HG02943 (cell line): ENCODE results near the gene EHD3.
"Not testable (repeated sequence)": the region's sequence is repeated elsewhere in the genome, so short reads cannot be mapped to it uniquely, and the experiment has no call there.

Experiments used
- ATAC-seq: cut with Tn5 transposase; IDR thresholded peaks from one replicate; pipeline ENCODE4 v1.9.1; 2021; ENCODE audit warnings: mild to moderate bottlenecking, low read depth, moderate library complexity; ENCODE audit not compliant: unreplicated experiment

The EHD3 gene

DNA sequence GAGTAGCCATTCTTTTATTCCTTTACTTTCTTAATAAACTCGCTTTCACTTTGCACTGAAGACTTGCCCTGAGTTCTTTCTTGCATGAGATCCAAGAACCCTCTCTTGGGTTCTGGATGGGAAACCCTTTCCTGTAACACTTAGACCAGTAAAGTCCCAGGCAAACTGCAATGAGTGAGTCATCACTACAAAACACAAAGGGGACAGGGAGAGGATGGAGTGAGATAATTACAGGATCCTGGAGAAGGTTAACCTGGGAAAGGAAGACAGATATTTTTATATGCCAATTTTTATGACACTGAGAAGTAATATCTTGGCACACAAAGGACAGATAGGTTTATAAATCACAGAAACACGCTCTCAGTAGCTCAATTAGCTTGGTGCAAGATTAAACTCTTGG lies 48.7 kb downstream of the EHD3 start:
- ATAC-seq, result no peak

DNA sequence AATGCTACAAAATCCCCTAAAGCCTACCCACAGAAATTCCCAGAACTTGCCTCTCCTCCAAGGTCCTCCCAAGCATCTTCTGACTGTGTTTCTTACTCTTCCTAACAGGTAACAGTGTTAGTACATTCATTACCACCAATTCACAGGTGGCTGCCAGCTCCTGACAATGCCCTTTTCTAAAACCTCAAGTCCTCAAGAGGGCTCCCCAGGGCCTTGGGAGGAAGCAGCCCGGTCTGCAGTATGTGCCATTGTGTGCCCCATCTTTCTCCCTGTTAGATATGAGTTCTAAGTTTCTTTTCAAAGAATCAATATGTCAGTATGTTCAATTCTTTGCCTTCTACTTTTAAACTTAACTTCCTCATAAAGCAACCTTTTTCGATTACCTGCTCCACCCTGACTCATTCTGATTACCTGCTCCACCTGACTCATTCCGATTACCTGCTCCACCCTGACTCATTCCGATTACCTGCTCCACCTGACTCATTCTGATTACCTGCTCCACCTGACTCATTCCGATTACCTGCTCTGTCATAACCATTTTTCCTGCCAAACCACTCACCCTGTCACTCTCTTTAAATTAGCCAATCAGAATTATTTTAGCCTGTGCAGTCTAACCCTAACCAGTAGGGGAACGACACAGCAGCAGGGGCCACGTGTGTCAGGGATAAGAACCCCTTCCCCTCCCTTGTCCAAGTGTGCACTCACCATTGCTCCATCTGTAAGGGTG lies 49.4 kb downstream of the EHD3 start:
- not testable (repeated sequence) for ATAC-seq

DNA sequence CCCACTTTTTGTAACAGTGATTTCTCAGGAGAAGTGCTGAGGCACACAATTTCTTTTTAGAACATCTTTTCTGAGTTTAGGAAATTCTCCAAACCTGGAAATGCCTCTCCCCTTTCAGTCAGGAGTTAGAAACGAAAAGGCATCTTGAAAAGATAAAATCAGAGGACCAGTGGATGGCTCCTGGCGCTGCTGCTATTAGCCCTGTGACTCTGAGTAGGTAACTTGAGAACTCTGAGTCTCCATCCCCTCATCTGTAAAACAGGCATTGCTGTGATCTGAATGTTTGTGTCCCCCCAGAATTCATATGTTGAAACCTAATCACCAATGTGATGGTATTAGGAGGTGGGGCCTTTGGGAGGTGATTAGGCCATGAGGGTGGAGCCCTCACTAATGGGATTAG lies 50.2 kb downstream of the EHD3 start:
- ATAC-seq, result no peak

DNA sequence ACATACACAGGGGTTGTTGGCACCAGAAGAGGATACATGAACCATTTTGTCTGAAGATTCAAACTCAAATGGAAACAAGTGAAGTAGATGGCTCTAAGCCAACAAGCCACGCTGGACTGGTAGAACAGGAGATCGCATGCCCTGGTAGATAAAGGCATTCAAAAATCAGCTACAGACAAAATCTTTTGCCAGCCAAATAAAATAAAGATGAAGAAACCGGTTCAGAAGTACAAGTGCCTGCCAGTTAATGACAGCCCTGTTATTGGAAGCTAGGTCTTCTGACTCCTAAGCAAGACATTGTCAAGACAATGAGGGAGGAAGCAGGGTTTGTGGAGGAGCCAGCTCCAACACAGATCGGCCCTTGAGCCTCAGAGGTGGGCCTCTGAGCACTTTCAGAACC lies 52.3 kb downstream of the EHD3 start:
- ATAC-seq, result no peak

DNA sequence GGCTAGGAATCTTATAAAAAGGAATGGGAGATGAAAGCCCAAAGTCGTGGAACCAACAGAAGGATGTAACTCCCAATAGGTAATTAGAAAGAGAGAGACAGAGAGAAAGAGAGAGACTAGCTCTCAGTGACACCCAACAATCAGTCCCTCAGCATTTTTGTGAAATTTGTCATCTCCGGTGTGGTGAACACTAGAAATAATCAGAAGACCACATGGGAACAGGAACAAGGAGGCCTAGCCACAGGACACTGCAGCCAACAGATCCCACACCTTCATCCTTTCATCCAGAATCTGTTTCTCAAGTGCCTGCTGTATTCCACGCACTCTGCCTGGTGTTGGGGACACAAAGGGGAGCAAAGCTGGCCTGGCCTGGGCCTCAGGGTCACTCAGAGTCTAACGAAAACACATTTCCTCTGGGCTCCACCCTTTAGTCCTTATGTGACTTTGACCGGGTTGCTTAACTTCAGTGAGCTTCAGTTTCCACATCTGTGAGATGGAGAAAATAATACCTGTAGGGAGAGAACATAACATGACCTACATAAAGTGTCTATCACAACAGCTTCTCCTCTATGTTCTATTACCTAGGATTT lies 53.1 kb downstream of the EHD3 start:
- no peak for ATAC-seq

DNA sequence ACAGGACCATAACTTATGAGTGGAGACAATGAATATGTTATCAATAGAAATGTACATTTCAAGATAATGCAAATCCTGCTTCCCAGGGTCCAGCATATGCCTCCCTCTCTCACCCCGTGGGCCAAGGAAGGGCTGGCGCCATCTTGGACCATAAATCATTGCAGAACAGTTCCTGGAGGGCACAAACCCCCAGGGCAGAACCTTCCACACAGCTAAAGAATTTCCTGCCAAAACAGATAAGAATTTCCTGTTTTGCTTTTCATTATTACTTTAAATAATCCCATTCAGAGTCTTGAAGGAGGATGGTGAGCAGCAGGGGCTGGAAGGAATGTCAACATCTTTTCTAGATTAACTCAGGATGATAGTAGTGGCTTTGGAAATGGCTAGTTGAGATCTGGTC lies 53.7 kb downstream of the EHD3 start:
- no peak for ATAC-seq

DNA sequence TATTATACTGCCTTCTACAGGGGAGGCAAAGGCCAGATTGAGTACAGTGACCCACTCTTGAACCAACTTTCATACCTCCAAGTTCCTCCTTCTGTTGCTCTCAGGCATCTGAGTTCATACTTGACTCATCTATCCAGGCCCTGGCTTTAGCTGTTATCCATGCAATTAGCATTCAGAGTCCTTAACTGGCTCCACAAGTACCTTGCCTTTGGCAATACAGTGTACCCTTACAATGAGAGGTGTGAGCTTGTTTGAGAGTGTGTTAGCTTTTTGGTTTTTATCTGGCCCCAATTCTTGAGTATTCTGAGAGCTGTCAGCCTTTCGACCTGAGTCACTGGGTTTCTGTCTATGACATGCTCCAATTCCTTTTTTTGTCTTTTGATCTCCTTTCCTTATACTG lies 60.2 kb downstream of the EHD3 start:
- no peak for ATAC-seq

DNA sequence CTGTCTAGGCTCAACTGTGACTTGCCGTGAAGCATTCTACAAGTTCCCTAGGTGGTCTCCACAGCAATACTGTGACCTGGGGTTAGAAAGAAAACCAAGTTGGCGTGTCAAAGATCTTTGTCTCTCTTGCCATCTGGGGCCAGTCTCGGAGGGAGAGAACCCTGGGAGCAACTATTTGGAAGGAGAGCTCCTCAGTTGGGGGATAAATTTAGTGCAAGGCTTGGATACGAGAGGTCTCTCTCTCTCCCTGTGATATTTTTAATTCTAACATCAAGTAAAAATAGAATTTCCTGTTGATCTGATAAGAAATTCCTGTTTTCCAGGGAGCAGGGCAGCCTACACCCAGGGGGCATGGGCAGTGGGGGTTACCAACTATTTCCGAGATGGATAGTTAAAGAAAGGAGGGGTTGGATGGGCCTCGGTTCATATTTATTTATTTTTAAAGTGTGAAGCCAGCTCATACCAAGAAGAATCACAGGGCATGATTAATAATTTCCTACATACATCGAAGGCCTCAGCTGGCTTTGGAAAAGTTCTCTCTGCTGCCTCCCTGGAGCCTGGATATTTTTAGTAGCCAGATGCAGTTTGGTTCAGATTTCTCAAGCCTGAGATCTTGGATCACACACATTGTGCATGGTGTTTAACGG lies 62.8 kb downstream of the EHD3 start:
- no peak for ATAC-seq

DNA sequence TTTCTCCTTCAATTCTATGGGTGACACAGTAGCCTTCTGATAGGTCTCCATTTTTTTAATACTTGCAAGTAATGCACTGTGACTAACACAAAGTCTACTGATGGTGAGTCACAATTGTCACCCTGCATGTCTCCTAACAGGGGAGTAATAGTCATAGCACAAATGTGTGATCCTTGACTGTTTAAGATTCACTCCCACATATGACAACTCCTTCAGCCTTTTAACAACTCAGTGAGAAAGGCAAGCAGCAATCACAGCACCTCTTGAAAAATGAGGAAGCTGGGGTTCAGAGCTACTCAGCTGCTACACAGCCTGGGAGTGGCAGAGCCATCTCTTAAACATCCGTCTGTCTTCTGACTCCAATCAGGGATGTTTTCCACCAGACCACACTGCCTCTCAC lies 63.8 kb downstream of the EHD3 start:
- ATAC-seq, result no peak

DNA sequence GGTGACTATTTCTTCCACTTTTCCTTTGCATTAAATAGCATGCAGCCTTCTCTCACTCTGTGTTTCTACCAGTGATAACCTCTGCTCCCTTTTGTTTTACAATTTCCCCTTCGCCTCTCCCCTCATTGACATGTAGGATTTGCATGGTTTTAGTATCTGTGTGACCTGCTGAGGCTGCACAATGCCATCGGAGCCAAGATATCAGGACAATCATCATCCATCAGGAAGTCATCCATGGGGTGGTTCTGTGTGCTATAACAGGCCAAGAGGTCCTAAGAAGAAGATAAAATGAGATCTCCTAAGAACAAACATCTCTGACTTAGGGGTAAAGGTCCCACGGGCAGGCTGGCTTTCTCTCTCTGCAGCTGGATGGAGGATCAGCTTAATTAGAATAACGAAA lies 65.6 kb downstream of the EHD3 start:
- ATAC-seq, result no peak

DNA sequence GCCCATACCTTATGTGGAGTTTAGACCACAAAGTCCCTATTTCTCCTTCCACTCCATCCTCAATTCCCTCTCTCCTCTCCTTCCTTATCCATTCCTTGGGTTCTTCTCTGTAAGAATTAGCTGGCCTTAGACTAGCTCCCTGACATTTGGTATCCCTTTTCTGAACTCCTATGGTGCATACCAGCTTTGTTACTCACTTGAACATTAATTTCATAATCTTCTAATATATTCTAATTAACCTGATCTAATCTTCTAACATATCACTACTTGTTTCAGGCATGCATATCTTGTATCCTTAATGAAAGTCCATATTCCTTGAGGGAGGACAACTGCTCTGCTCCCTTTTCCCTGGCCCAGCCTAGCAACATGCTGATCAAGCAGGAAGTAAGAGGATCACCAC lies 66.4 kb downstream of the EHD3 start:
- ATAC-seq, result no peak

DNA sequence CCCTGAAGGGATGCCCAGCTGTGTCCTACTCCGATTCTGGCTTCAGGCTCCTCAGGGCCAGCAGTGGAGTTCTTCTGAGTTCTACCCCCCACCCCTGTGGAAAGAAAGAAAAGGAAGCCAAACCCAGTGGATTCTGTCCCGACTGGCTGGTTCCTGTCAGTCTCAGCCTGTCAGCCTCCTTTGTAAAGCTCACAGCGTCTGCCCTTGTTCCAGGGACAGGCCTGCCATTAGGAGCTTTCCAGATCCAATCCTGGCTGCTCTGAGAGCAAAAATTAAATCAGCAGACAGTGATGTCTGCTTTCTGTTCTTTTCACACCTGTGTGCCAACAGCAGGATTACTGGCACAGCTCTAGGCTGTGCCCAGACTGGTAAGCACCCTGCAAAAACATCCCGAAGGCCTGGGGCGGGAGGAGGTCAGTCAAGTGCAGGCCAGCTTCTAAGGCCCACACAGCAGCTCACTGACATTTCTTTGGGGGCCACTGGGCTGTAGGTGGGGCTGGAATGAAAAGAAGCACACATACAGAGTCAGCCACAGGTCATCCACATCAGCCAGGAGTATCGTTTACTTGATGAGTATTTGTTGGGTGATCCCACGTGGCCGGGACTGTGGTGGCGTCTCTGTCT lies 69.1 kb downstream of the EHD3 start:
- no peak for ATAC-seq

DNA sequence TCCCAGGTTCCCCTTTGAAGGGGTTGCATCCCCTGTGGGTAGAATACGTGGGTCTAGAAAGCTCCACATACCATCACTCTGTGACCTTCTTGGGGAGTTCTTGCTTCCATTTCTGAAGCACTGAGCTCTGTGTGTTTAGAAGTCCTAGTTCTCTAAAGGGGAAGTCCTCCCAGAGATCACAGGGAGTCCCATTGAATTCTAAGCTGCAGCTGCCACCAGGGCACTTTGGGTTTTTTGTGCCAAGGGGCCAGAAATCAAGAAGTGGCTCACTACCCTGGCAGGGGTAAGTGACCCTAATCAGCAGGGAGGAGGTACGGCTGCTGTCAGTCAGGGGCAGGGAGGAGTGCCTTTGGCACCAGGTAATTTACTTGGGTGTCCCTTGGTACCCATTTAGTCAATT lies 70.9 kb downstream of the EHD3 start:
- no peak for ATAC-seq

DNA sequence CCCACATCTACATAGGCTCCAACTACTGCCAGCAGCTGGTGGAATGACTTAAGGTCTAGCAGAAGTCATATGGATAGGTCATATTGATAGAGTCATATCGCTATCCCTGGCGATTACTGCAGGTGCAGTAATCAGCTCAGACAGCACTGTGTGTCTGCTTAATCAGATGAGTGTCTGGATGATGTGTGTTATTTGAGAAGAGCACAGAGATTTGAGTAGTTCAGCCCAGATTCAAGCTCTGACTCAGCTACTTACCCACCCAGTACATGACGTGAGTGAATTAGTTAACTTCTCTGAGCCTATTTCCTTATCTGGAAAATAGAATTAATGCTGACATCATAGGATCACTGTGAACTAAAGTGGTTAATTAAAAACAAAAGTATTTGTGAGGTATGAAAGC lies 78.9 kb downstream of the EHD3 start:
- no peak for ATAC-seq

DNA sequence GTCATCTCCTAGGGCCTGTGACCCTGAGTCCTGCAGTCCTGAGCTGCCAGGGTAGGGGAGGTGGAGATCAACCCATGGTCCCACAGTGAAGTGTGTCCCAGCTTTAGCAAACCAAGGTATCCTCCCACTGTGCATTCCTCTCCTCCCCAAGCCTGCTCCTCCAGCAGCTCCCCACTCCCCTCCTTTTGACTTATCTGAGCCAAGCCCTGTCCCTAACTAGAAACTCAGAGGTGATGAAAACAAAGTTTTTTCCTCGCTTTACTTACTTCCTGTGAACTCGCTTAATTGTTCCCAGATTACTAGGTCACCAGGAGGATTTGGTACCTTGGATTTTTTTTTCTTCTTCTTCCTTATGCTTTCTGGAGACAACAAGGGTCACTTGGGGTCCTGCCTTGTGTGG lies 80.8 kb downstream of the EHD3 start:
- no peak for ATAC-seq

DNA sequence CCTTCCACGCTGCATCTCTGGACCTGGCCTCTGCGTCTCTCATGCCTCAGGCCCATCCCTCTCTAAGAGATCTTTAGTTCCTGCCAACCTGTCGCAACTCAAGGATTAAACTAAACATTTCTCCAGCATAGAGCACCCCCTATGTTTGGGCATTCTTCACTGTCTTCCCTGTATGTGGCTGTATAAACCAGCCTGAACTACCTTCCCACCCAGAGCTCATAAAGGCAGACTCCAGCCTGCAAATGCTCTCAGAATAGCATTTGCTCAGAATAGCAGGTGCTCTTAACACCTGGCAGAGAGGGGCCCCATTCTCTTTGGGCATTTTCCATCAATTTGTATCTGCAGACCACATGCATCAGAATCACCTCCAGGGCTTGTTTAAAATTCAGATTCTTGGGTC lies 83.4 kb downstream of the EHD3 start:
- no peak for ATAC-seq

DNA sequence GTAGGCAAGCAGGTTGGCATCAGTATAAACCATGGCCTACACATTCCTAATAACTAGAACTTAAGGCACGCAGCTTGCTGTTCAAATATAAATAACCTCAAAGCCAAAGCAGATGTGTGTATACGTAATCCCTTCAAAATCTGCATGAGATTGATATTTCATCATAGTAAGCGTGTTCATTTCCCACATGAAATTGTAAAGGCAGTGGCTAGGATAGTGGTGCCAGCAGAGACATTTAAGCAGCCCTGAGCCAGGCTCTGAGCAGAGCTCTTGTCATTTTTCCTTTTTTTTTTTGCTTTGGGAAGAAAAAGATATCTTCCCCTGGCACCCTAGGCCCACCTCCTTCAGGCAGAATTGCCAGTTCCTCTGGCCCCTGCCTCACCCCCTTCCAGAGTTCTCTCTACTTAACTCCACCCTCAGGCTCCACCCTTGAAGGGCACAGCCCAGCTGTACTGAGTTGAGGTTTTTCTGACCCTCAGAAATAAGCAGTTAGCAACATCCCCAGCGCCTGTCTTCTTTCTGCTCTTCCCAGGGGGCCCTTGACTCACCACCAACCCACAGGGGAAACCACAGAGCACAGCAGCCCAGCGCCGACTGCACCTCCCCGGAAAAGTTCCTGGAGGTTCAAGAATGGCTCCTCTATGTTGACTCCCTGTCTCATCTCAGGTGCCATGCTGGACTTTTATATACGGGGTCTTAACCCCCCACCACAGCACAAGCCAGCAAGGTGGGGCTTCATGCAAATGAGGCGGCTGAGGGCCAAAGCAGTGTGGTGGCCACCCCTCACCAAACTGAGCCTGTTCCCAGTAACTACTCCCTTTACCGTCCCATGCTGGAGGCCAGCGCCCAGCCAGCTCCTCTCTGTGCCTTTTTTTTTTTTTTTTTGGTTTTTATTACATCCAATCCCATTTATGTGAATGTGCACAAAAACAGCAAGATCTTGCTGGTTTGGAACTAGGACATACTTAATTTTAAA lies 84.7 kb downstream of the EHD3 start:
- peak; percentile 83 for ATAC-seq
